GM10266 (cell line): Measurements from ENCODE around the gene MARVELD2.
"Not testable (repeated sequence)": the region's sequence is repeated elsewhere in the genome, so short reads cannot be mapped to it uniquely, and the experiment has no call there.

Source experiments
- DNase-seq: peaks from one replicate; pipeline ENCODE4 v3.0.0; 2012; ENCODE audit errors: extremely low spot score
- CTCF ChIP-seq: IDR thresholded peaks from 2 replicates; pipeline ENCODE4 v1.5.1; 2012; ENCODE audit warnings: mild to moderate bottlenecking, low read depth; ENCODE audit not compliant: control insufficient read depth, insufficient read depth; ENCODE audit errors: missing control alignments

The MARVELD2 gene

GRCh38 chr5:69431424-69432303 is 16.7 kb downstream of the MARVELD2 start:
- no peak for DNase-seq
- no peak for TF ChIP-seq CTCF

GRCh38 chr5:69432412-69433206 is 17.7 kb downstream of the MARVELD2 start:
- peak; percentile 44 for DNase-seq
- TF ChIP-seq CTCF, result no peak

GRCh38 chr5:69435276-69435884 is 20.5 kb downstream of the MARVELD2 start:
- DNase-seq, result not testable (repeated sequence)

- no peak for DNase-seq
- TF ChIP-seq CTCF, result no peak
These were observed 29.3 kb downstream of the MARVELD2 start for GRCh38 chr5:69444127-69444754.

- TF ChIP-seq CTCF, result no peak
These were observed 34.6 kb downstream of the MARVELD2 start for GRCh38 chr5:69449511-69449910.

GRCh38 chr5:69450116-69450515 is 35.2 kb downstream of the MARVELD2 start:
- no peak for DNase-seq
- no peak for TF ChIP-seq CTCF

More at GRCh38 chr5:69449511-69449910, 34.6 kb downstream of the MARVELD2 start:
- DNase-seq, result no peak

- not testable (repeated sequence) for DNase-seq
These were observed 35.6 kb downstream of the MARVELD2 start for GRCh38 chr5:69450527-69450926.
